D341Med (cell line): Measurements from ENCODE around the gene ROR1.

Experiments
- DNase-seq: peaks from one replicate; pipeline ENCODE4 v3.0.0; 2012; ENCODE audit warnings: low spot score

Gene ROR1

DNA sequence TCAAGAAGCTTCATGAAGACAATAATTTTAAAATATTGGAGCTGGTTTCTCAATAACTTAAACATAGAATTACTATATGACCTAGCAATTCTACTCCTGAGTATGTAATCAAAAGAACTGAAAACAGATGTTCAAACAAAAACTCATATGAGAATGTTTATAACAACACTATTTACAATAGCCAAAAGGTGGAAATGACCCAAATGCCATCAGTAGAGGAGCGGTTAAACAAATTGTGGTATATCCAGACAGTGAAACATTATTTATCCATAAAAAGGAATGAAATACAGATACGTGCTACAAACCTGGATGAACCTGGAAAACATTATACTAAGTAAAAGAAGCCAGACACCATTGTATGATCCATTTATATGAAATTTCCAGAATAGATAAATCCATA is 366.8 kb downstream of the ROR1 start:
- no peak for DNase-seq

DNA sequence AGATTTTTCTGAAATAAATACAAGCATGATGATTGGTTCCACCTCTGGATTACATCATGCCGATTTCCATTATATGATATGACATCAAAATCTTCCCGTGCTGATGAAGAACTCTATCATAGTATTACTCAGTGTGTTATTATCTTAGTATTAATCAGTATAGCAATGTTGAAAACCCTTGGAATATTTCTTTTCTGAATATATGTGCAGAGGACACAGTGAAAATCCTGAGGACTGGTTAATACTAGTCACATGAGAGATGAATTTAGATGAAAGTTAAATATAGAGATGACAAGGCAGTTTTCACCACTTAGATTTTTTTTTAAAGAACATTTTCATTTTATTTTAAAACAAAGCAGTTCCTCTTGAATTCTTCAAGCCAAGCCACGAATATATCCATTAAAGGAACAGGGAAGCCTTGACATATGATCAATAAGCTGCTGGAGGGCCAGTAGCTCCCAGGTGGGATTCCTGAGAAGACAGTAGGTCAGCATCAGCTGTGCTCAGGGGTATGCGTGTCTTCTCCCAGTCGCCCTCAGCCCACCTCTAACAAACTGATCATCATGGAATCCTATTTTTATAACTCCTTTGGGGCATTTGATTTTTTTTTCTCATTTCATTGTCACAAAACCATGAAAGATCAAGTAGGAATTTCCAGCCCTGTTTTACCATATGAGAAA is 373.4 kb downstream of the ROR1 start:
- DNase-seq = no peak

DNA sequence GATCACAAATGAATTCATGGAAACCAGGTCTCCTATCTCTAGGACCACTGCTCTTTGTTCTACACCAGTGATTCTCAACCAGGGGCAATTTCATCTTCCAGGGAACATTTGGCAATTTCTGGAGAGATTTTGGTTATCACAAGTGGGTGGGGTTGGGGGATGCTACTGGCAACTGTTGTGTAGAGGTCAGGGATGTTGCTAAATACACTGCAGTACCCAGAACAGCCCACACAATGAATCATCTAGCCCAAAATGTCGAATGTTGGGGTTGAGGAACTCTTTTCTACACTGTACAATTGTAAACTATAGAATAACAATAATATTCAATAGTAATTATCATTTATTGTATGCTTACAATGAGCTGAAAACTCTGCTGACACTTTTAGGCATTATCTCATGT is 373.9 kb downstream of the ROR1 start:
- DNase-seq = no peak

DNA sequence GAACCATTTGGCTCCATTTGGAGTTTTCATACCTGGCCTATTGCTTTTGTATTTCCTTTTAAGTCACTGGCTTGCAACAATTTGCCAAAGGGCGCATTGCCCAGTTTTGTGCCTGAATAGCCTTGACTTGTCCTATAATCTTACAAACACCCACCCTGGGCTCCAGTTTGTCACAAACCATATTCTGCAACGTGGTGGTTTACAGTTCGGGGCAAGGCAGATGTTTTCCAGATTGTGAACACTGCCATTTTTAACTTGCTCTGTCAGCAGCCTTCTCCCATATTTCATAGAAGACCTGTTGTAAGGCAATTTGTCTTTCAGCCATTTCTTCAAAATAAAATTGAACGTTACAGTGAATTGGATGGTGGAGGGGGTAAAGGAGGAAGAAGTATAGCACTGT is 376.4 kb downstream of the ROR1 start:
- no peak for DNase-seq

DNA sequence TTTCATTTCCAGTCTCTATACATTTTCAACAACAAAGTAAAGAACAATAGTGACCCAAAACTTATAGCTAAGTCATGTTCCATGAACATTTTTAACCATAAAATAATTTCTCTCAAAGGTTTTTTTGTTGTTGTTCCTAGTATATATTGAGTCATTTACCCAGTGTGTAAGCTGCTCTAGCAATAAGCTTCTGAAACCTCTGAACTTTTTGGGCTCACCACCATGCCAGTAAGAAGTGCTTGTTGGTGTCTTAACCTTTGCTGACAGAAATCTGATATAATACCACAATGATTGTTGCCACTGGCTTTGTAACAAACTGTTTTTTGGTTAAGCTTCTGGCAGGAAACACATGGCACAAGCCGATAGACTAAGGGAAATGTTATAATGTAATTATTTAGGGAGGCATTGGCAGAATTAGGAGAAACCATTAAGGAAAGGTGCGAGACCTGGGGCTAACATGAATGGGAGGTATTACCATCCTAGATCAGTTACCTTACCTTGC is 377.0 kb downstream of the ROR1 start:
- no peak for DNase-seq

GRCh38 chr1:64155278-64155677 is 381.5 kb downstream of the ROR1 start:
- no peak for DNase-seq

DNA sequence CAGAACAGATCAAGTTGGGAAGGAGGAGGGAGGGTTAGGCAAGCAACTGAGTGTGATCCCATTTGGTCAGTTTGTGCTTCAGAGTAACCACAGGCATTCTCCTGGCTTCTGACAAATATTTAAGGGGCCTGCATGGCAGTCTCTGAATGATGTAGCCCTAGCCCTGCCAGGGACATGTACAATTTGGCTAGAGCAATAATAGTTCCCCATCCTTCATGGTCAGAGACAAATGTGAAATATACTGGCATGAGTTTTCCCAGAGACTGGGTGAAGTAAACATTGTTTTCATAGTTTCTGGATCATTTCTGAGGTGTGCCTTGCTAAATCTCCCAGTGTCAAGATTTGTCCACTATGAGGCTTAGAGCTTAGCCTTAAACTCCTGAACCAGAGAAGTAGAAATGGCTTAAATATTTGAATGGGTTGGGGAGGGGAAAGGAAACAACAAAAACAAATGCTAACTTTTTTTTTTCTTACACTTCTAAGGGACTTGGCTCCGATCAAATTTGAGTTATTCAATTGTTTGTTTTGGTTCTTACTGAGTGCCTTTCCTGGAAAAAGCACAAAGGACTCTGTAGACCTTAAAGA is 387.6 kb downstream of the ROR1 start:
- DNase-seq = no peak

GRCh38 chr1:64162151-64162550 is 388.3 kb downstream of the ROR1 start:
- peak; percentile 65 for DNase-seq

GRCh38 chr1:64162804-64163203 is 389.0 kb downstream of the ROR1 start:
- DNase-seq = no peak

DNA sequence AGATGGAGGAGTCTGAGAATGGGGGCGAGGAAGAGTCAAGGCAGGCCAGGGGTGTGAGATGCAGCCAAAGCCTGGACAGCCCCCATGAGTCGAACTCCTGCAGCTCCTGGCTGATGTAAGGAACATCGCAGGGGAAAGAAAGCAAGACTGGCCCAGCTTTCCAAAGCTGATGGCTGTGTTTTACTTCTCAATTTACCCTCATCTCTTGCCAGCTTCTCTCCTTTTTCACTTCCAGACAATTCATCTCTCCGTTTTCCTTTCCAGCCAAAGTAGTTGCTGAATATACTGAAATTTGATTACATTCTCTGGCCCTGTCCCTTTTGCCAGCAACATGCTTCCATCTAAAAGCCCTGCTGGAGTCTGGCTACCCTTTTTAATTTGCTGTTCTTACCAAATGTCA is 389.6 kb downstream of the ROR1 start:
- DNase-seq = no peak

DNA sequence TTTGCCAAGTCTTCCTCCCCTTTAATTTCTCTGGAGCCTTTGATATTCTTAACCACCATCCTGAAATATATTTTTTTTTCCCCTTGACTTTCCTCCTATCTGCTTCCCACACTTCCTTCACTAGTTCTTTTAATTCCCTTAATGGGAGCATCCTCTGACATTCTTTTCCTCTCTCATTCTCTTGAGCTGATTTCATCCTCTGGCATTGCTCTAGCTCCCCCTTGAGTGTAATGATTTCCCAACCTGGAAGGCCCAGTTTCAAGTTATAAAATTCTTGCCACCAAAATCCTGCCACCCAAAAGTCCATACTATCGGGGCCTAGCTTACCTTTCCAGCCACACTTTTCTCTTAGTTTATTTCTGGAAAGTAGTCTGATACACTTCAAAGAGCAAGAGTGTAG is 390.2 kb downstream of the ROR1 start:
- peak; percentile 29 for DNase-seq

DNA sequence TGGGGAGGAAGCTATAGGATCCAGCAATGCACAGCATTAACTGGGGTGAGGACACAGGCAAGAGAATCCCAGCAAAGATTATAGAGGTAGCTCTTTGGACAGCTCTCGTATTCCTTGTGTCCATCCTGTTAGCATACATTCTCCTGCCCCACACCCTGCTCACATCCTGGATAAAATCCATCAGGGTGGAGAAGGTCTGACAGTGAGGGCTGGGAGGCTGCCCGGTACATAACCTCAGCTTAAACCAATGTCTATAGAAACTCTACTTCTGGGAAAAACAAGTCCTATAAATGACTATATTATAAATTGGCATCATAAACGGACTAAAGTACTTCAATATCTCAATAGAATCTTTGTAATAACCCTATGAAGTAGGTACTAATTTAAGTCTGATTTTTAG is 392.8 kb downstream of the ROR1 start:
- DNase-seq = no peak

DNA sequence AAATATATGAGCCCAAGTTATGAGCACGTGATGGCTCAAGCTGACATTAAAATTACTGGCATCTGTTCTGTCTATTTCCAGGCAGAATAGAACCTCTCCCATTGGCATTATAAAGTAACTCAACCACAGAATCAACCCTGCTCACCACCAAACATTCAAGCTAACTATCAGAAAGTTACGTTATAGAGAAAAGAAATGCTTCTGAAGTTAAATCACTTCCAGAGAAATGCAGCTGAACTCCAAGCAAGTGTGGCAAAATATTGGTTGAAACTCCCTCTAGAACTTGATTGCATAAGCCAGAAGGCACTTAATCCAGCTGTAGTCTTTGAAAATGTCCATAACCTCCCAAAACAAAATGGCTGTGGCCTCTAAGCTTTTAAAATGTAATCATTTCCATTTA is 393.4 kb downstream of the ROR1 start:
- no peak for DNase-seq

DNA sequence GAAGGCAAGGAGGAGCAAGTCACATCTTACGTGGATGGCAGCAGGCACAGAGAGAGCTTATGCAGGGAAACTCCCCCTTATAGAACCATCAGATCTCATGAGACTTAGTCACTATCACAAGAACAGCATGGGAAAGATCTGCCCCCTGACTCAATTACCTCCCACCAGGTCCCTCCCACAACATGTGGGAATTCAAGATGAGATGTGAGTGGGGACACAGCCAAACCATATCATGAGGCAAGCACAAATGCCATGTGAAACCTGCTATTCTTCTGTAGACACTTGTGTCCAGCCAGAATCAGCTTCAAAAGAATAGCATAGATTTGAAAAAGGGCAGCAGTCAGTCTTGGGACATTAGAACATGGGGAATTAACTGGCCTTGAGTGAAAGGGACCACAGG is 397.4 kb downstream of the ROR1 start:
- no peak for DNase-seq

GRCh38 chr1:64171797-64172281 is 398.0 kb downstream of the ROR1 start:
- no peak for DNase-seq

DNA sequence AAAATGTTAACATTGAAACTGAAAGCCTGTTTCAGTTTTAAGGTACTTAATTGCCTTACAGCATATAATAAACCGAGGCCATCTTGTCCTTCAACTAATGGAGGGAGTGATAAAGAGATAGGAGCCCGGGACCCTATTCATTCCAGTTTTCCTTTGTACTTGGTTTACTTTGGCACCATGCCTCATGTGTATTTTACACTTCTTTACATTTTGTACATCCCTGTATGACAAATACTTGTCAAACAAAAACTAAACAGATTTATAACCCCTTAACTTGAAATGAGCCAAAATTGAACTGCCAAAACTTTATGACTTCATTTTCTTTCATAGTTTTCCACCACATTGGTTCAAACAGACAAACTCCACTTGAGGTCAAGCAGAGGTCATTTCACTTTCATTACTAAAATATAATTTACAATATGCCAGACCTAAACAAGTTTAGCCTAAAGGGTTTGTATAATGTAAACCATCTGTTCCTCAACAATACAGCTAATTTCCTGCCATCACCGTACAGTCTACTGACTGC is 398.7 kb downstream of the ROR1 start:
- no peak for DNase-seq

GRCh38 chr1:64173336-64173940 is 399.6 kb downstream of the ROR1 start:
- no peak for DNase-seq

DNA sequence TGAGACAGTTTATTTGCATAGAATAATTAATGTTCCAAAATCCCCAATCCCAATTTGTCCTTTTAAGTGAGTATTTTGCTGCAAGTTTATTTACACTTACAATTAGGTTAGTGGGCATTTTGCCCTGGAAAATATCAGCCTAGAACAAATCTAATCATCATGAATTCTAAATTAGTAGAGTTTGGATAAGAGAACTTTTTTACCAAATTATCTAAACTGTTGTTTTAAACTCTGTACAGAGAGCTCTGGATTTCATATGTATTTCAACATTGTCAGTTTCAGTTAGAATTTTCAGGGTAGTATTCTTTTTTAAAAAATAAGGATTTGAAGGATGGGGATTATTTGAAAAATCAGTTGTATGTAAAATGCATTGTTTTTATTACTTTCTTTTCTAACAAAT is 401.8 kb downstream of the ROR1 start:
- DNase-seq = no peak

GRCh38 chr1:64176659-64177058 is 402.8 kb downstream of the ROR1 start:
- DNase-seq = no peak

- DNase-seq = no peak
Observed at GRCh38 chr1:64179588-64179987, 405.8 kb downstream of the ROR1 start.

- no peak for DNase-seq
Observed at GRCh38 chr1:64182207-64182606, 408.4 kb downstream of the ROR1 start.

- DNase-seq = no peak
Observed at GRCh38 chr1:64183395-64184002, 409.7 kb downstream of the ROR1 start.

GRCh38 chr1:64184003-64184440 is 410.2 kb downstream of the ROR1 start:
- no peak for DNase-seq
